Measurements from ENCODE around the gene GLIS1. TPM values are rescaled to one million over a fixed set of nuclear protein-coding genes. Genes with fewer than 3 reads are reported as not detected.

The GLIS1 gene
- total and polyA plus RNA-seq, 7 donors = 0.03 to 0.40 (median 0.15) TPM

DNA sequence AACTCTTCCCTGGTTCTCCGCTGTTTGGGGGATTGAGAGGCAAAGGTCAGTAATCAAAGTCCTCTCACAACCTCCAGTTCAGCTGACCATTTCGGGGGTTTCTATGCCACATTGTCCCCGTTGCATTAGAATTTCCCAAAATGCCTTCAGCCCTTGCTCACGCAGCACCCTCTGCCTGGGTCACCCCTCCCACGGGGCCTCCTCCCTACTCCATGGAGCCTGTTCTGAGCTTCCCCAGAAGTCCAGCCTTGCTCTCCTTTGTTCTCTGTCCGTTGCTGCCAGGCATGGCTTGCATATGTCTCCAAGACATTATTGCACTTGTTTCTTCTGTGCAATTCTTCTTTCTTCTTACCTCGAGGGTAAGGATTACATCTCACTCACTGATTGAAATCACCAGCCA is 263.3 kb downstream of the GLIS1 start:
- H3K4me1 ChIP-seq = no peaks in the 10 kb centered on the region
- no peak for DNase-seq
- TF ChIP-seq, protein P1, sequence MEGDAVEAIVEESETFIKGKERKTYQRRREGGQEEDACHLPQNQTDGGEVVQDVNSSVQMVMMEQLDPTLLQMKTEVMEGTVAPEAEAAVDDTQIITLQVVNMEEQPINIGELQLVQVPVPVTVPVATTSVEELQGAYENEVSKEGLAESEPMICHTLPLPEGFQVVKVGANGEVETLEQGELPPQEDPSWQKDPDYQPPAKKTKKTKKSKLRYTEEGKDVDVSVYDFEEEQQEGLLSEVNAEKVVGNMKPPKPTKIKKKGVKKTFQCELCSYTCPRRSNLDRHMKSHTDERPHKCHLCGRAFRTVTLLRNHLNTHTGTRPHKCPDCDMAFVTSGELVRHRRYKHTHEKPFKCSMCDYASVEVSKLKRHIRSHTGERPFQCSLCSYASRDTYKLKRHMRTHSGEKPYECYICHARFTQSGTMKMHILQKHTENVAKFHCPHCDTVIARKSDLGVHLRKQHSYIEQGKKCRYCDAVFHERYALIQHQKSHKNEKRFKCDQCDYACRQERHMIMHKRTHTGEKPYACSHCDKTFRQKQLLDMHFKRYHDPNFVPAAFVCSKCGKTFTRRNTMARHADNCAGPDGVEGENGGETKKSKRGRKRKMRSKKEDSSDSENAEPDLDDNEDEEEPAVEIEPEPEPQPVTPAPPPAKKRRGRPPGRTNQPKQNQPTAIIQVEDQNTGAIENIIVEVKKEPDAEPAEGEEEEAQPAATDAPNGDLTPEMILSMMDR (IDR thresholded peaks at IDR 0.05) = no peak
- no peaks in the 10 kb centered on the region for H3K36me3 ChIP-seq (ENCODE audit: insufficient read depth in 1 of 2, low read depth in 1 of 2)
- H3K4me3 ChIP-seq = no peak overlapping the region
- H3K27me3 ChIP-seq (ENCODE audit: insufficient read depth in 3 of 3, low read length in 2 of 3) = peaks cover 0 to 4% (median 3%) of the 10 kb centered on the region in 3 donors
- H3K9me3 ChIP-seq = no peaks in the 10 kb centered on the region
- 61 to 71% (median 64%) methylated on average over 7 of the region's 7 CpGs for WGBS, 3 donors
- no peak for ATAC-seq
- no peak overlapping the region for H3K27ac ChIP-seq
- intact Hi-C loops (cut with DNase I) = no loop called here

DNA sequence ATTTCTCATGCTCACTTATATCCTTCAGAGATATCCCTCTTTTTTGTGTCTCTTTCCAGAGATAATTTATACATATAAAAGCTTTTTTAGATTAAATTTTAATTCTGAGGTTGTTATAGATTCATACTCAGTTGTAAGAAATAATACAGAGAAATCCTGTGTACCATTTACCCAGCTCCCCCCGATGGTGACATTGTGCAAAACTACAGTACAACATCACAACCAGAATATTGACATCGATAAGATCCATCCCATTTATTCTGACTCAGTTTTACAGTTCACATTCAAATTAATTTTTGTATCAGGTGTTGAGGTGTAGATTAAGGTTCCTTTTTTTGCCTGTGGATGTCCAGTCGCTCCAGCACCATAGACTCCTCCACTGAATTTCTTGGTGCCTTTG is 265.5 kb downstream of the GLIS1 start:
- TF ChIP-seq, protein P1 (IDR thresholded peaks at IDR 0.05) = no peak
- 92 to 98% (median 93%) methylated on average over 3 of the region's 3 CpGs for WGBS, 3 donors
- ATAC-seq = no peak

GRCh38 chr1:53471000-53471399 is 268.0 kb downstream of the GLIS1 start:
- no peak overlapping the region for H3K27ac ChIP-seq
- H3K4me3 ChIP-seq = no peak overlapping the region
- no peak for ATAC-seq
- intact Hi-C loops (cut with DNase I) = no loop called here
- H3K27me3 ChIP-seq (ENCODE audit: insufficient read depth in 3 of 3, low read length in 2 of 3) = peaks cover 0 to 3% (median 0%) of the 10 kb centered on the region in 3 donors
- H3K4me1 ChIP-seq = no peaks in the 10 kb centered on the region
- DNase-seq = no peak
- H3K9me3 ChIP-seq = no peaks in the 10 kb centered on the region
- TF ChIP-seq, protein P1 (IDR thresholded peaks at IDR 0.05) = no peak
- WGBS, 3 donors = 84 to 88% (median 85%) methylated on average over 9 of the region's 9 CpGs
- no peaks in the 10 kb centered on the region for H3K36me3 ChIP-seq (ENCODE audit: insufficient read depth in 1 of 2, low read depth in 1 of 2)

More for the DNA sequence above, 265.5 kb downstream of the GLIS1 start:
- Histone ChIP-seq H3K27me3 (ENCODE audit: insufficient read depth in 3 of 3, low read length in 2 of 3) (peaks cover 0 to 3% (median 0%) of the 10 kb centered on the region in 3 donors), H3K36me3 (ENCODE audit: insufficient read depth in 1 of 2, low read depth in 1 of 2) (no peaks in the 10 kb centered on the region), H3K27ac (no peak overlapping the region), H3K9me3 (no peaks in the 10 kb centered on the region), H3K4me3 (no peak overlapping the region), H3K4me1 (no peaks in the 10 kb centered on the region)
- DNase-seq = no peak
- intact Hi-C loops (cut with DNase I) = no loop called here

DNA sequence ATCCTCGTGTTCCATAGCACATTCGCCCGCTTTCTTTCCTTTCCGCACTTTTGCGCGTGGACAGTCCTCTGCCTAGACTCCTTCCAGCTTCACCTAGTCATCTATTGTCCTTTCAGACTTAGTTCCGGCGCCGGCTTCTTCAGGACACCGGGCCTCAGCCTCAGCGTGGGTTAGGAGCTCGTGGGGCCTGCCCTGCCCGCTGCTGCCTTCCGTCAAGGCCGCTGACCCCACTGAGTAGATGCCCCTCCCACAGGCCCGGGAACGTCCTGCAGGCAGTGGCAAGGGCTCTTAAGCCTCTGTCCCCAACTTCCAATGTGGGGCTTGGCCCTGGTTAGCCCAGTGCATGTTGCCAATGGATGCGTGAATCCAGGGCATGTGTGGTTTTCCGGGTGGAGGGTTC is 268.4 kb downstream of the GLIS1 start:
- intact Hi-C loops (cut with DNase I) = no loop called here
- no peak for DNase-seq
- TF ChIP-seq, protein P1 (IDR thresholded peaks at IDR 0.05) = no peak
- WGBS, 3 donors = 56 to 66% (median 66%) methylated on average over 19 of the region's 19 CpGs
- H3K9me3 ChIP-seq = no peaks in the 10 kb centered on the region
- H3K27ac ChIP-seq = no peak overlapping the region
- no peaks in the 10 kb centered on the region for H3K4me1 ChIP-seq
- peak in 1 of 4 donors; percentile 6 for ATAC-seq
- peak overlapping the region; percentile 36 for H3K4me3 ChIP-seq
- H3K27me3 ChIP-seq (ENCODE audit: insufficient read depth in 3 of 3, low read length in 2 of 3) = peaks cover 0 to 3% (median 0%) of the 10 kb centered on the region in 3 donors
- H3K36me3 ChIP-seq (ENCODE audit: insufficient read depth in 1 of 2, low read depth in 1 of 2) = no peaks in the 10 kb centered on the region

DNA sequence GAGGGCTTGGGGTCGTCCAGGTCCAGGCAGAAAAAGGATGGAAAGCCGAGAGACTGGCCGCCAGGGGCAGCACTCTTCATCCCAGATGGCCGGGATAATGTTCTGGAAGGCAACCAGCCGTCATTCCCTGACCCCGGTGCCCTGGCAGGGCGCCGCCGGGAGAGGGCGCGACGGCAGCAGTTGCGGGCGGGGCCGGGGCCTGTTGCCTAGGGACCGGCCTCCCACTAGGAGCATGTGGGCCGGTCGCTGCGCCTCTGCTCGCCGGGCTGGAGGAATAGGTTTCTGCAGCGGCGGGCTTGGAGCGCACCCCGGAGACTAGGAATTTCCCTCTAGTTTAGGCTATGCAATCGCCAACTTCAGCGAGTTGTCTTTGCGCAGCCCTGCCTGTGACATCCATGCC is 268.8 kb downstream of the GLIS1 start:
- TF ChIP-seq, protein P1 (IDR thresholded peaks at IDR 0.05) = peak; percentile 47
- ATAC-seq (peak; percentile 69 to 93 (median 87)), DNase-seq (peak; percentile 74 to 83)
- intact Hi-C loops (cut with DNase I) = no loop called here
- Histone ChIP-seq H3K9me3 (no peaks in the 10 kb centered on the region), H3K4me1 (no peaks in the 10 kb centered on the region), H3K36me3 (ENCODE audit: insufficient read depth in 1 of 2, low read depth in 1 of 2) (no peaks in the 10 kb centered on the region), H3K4me3 (peak overlapping the region; percentile 36), H3K27me3 (ENCODE audit: insufficient read depth in 3 of 3, low read length in 2 of 3) (no peaks in the 10 kb centered on the region), H3K27ac (no peak overlapping the region)
- 9 to 16% (median 11%) methylated on average over 28 of the region's 28 CpGs for WGBS, 3 donors
